SK-N-SH treated with all-trans-retinoic acid at 6 μM for 48 hours (cell line): ENCODE measurements around the gene CDK14.

Experiments used
- ARNTL ChIP-seq: fragments of 450-650 bp; formaldehyde crosslinking; IDR thresholded peaks from 2 replicates; pipeline ENCODE4 v1.5.0; 2020; ENCODE audit warnings: low read depth, mild to moderate bottlenecking, moderate library complexity, borderline replicate concordance
- BACH2 ChIP-seq: fragments of 250-450 bp; sonication (Bioruptor Pico); IDR thresholded peaks from 2 replicates; pipeline ENCODE4 v1.9.0; 2021; ENCODE audit warnings: mild to moderate bottlenecking, borderline replicate concordance
- CREB5 ChIP-seq: fragments of 250-450 bp; sonication (Bioruptor Pico); IDR thresholded peaks from 2 replicates; pipeline ENCODE4 v1.5.1; 2020; ENCODE audit warnings: low read depth, mild to moderate bottlenecking, moderate library complexity
- CSRNP3 ChIP-seq: fragments of 250-450 bp; sonication (Bioruptor Pico); IDR thresholded peaks from 2 replicates; pipeline ENCODE4 v1.5.1; 2021; ENCODE audit warnings: mild to moderate bottlenecking, moderate library complexity
- GLIS3 ChIP-seq: fragments of 250-450 bp; sonication (Bioruptor Pico); IDR thresholded peaks from 2 replicates; pipeline ENCODE4 v1.5.0; 2020; ENCODE audit warnings: mild to moderate bottlenecking, moderate library complexity
- PATZ1 ChIP-seq: fragments of 250-450 bp; sonication (Bioruptor Pico); IDR thresholded peaks from 2 replicates; pipeline ENCODE4 v1.8.0; 2020; ENCODE audit warnings: mild to moderate bottlenecking, moderate library complexity, borderline replicate concordance
- PPARA ChIP-seq: fragments of 250-450 bp; sonication (Bioruptor Pico); IDR thresholded peaks from 2 replicates; pipeline ENCODE4 v1.5.0; 2020; ENCODE audit warnings: mild to moderate bottlenecking, borderline replicate concordance
- RARB ChIP-seq: fragments of 250-450 bp; sonication (Bioruptor Pico); IDR thresholded peaks from 2 replicates; pipeline ENCODE4 v1.8.0; 2021; ENCODE audit warnings: mild to moderate bottlenecking, moderate library complexity
- SNAI2 ChIP-seq: fragments of 250-450 bp; sonication (Bioruptor Pico); IDR thresholded peaks from 2 replicates; pipeline ENCODE4 v1.5.0; 2020; ENCODE audit warnings: mild to moderate bottlenecking, moderate library complexity
- TOX ChIP-seq: fragments of 250-450 bp; sonication (Bioruptor Pico); IDR thresholded peaks from 2 replicates; pipeline ENCODE4 v1.8.0; 2021; ENCODE audit warnings: mild to moderate bottlenecking, moderate library complexity, borderline replicate concordance
- TSHZ2 ChIP-seq: fragments of 250-450 bp; sonication (Bioruptor Pico); IDR thresholded peaks from 2 replicates; pipeline ENCODE4 v1.5.0; 2020; ENCODE audit warnings: mild to moderate bottlenecking, moderate library complexity
- ZC3H10 ChIP-seq: fragments of 250-450 bp; sonication (Bioruptor Pico); IDR thresholded peaks from 2 replicates; pipeline ENCODE4 v1.5.1; 2021; ENCODE audit warnings: mild to moderate bottlenecking, moderate library complexity
- ZNF70 ChIP-seq: fragments of 450-650 bp; formaldehyde crosslinking; IDR thresholded peaks from 2 replicates; pipeline ENCODE4 v1.5.0; 2020; ENCODE audit warnings: mild to moderate bottlenecking, moderate library complexity
- ZNF8 ChIP-seq: fragments of 450-650 bp; formaldehyde crosslinking; IDR thresholded peaks from 2 replicates; pipeline ENCODE4 v1.5.0; 2020; ENCODE audit warnings: mild to moderate bottlenecking, moderate library complexity

- TF ChIP-seq BACH2 (CRISPR knock-in tag): no peak
- TF ChIP-seq CSRNP3 (CRISPR knock-in tag): no peak
- no peak for TF ChIP-seq PPARA
- no peak for TF ChIP-seq TOX (CRISPR knock-in tag)
- no peak for TF ChIP-seq PATZ1 (CRISPR knock-in tag)
- no peak for TF ChIP-seq TSHZ2 (CRISPR knock-in tag)
- TF ChIP-seq ZC3H10 (CRISPR knock-in tag): no peak
- TF ChIP-seq ZNF70 (CRISPR knock-in tag): no peak
- TF ChIP-seq GLIS3: no peak
- TF ChIP-seq RARB (CRISPR knock-in tag): no peak
- TF ChIP-seq ZNF8: no peak
- no peak for TF ChIP-seq ARNTL (CRISPR knock-in tag)
- no peak for TF ChIP-seq CREB5 (CRISPR knock-in tag)
- TF ChIP-seq SNAI2 (CRISPR knock-in tag): no peak
Measured at GRCh38 chr7:91135300-91135699, 539.2 kb downstream of the CDK14 start.
